Stomach (tissue), 9 donors: ENCODE measurements around the gene TNFRSF25. TPM values are rescaled to one million over a fixed set of nuclear protein-coding genes. Genes with fewer than 3 reads are reported as not detected.

Experiments used
- DNase-seq, 2 donors: peaks; one replicate each; pipeline versions ENCODE4 v3.0.0 to v3.0.0-alpha.2; 2013 to 2019
- H3K27ac ChIP-seq, 5 donors: fragments of 200-600 bp in 4 of 5; sonication (generic) in 4 of 5; one replicate each; pipeline ENCODE4 v1.5.1; 2013 to 2019; ENCODE audit warnings: mild to moderate bottlenecking in 1 of 5, moderate library complexity in 1 of 5
- H3K27me3 ChIP-seq, 3 donors: fragments of 200-600 bp; sonication (generic); one replicate each; pipeline ENCODE4 v1.5.1; 2017 to 2019; ENCODE audit warnings: mixed run types in 1 of 3
- H3K36me3 ChIP-seq, 4 donors: fragments of 200-600 bp; sonication (generic); 1 replicate in 3 of 4; 2 replicates in 1 of 4; pipeline ENCODE4 v1.5.1; 2016 to 2019
- H3K4me1 ChIP-seq, 4 donors: fragments of 200-600 bp; sonication (generic); one replicate each; pipeline ENCODE4 v1.5.1; 2016 to 2019
- H3K4me3 ChIP-seq, 4 donors: fragments of 200-600 bp; sonication (generic) in 3 of 4; one replicate each; pipeline ENCODE4 v1.5.1; 2016 to 2019; ENCODE audit warnings: mild to moderate bottlenecking in 1 of 4
- H3K9me3 ChIP-seq, 4 donors: fragments of 200-600 bp; sonication (generic); one replicate each; pipeline ENCODE4 v1.5.1; 2016 to 2019
- CTCF ChIP-seq, 7 experiments: fragments of 450-650 bp in 4 of 7; fragments of 200-600 bp in 3 of 7; sonication (generic) in 3 of 7; IDR thresholded peaks; one replicate each; pipeline ENCODE4 v1.5.1; 2016 to 2019; ENCODE audit warnings: antibody characterized with exemption in 7 of 7, control low read depth in 2 of 7, mild to moderate bottlenecking in 1 of 7
- EP300 ChIP-seq: sonication (generic); formaldehyde crosslinking; IDR thresholded peaks from one replicate; pipeline ENCODE4 v1.6.1; 2017; ENCODE audit warnings: antibody characterized with exemption
- POLR2A ChIP-seq, 4 donors: fragments of 450-650 bp; IDR thresholded peaks; one replicate each; pipeline ENCODE4 v1.6.1; 2016; ENCODE audit warnings: antibody characterized with exemption in 4 of 4, control low read depth in 2 of 4, mild to moderate bottlenecking in 1 of 4, moderate library complexity in 1 of 4
- POLR2AphosphoS5 ChIP-seq, 3 donors: sonication (generic); formaldehyde crosslinking; IDR thresholded peaks; one replicate each; pipeline ENCODE4 v1.6.1; 2016; ENCODE audit warnings: antibody characterized with exemption in 3 of 3
- WGBS, 5 donors: extraction: QIAGEN DNeasy Blood & Tissue Kit in 3 of 5; methylation state at CpG; one replicate each; pipeline versions ENCODE4 v1.1.5 to v1.1.7; 2013 to 2018; 5-methylcytosine and 5-hydroxymethylcytosine counted together
- intact Hi-C: fragments of 100-400 bp; cut with DNase I; formaldehyde crosslinking; loops from one replicate; pipeline ENCODE4 v1.15.1; 2023; ENCODE audit warnings: low total_unique reads
- polyA plus RNA-seq, 3 donors: library from polyadenylated mRNA; stranded (reverse); fragments of 200-250 nt; gene quantifications; one replicate each; pipeline ENCODE4 v1.2.3, GENCODE V29; 2013
- total RNA-seq, 5 donors: library from RNA; depleted of rRNA; stranded (reverse); fragments of >200 nt; gene quantifications; one replicate each; pipeline versions ENCODE4 v1.1.0 to v1.2.3, GENCODE V29; 2014 to 2016
- donor health status: healthy with polysubstance abuse.
- donor health status: Bipolar disorder and iron deficiency.
- donor health status: healthy.

The TNFRSF25 gene
- total and polyA plus RNA-seq, 8 donors, result 2.7 to 215 (median 15.2) TPM

DNA sequence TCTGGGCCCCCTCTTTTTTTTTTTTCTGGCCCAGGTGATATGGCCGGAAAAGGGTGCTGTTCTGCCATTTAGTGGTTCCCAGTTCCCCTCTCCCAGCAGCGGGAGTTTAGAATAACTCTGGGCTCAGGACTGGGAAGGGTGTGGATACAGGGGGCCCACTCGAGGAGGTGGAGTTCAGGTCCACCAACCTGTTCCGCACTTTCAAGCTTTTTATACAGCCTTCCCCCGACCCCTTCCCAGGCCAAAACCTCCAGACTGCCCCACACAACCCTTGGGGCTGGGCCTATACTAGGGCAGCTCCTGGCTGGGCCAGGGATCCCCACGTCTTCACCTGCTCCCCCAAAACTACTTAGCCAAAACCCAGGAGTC, 25.1 kb upstream of the TNFRSF25 start:
- 23 to 33% (median 26%) methylated on average over 6 of the region's 6 CpGs for WGBS, 5 donors
- H3K4me1 ChIP-seq, result peaks cover 16 to 52% (median 41%) of the 10 kb centered on the region in 4 donors
- intact Hi-C loops, result no loop called here
- H3K4me3 ChIP-seq, result peak overlapping the region; percentile 65 to 84 (median 68)
- H3K36me3 ChIP-seq, result no peaks in the 10 kb centered on the region
- H3K27ac ChIP-seq, result peak overlapping the region; percentile 77 to 88 (median 84)
- TF ChIP-seq POLR2AphosphoS5 (IDR thresholded peaks at IDR 0.05) (no peak), POLR2A (IDR thresholded peaks at IDR 0.05) (no peak), EP300 (no peak), CTCF (IDR thresholded peaks at IDR 0.05) (no peak)
- H3K27me3 ChIP-seq, result peaks cover 0 to 32% (median 16%) of the 10 kb centered on the region in 3 donors
- H3K9me3 ChIP-seq, result no peaks in the 10 kb centered on the region
- DNase-seq, result no peak

DNA sequence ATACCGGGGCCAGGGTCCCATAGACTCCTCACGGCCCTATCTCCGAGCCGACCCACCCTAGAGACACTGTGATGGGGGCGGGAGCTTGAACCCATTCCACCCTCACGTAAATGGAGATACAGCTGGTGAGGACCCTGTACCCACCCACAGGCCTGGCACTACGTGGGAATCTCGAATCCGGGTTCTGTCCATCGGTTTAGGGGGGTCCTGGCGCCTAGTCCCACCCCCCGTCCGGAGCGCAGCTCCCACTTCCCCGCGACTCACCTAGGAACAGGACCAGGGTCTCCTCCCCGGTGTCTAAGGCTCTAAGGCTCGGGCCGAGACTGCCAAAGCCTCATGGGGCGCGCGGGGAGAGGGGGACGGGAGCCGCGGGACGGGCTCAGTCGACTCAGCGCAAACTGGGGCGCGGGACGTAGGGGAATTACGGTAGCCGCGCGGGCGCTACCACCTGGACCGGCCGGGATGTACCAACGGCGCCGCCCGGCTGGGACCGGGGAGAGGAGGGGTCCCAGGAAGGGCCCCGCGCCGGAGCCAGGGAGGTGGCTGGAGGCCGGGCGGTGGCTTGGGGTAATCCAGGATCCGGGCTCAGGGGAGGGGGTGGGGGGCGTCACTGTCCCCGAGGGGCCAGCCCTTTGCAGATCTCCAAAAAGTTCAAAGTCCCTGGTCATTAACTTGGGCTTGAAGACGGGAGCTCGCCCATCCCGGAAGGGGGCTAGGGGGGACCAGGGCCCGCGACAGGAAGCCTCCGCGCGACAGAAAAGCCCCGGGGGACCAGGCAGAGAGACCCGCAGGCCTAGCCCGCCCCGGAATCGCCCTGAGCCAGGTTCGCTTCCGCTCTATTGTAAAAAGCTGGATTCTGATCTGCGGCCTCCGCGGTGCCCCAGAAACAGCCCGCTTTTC, 24.5 kb upstream of the TNFRSF25 start:
- no peaks in the 10 kb centered on the region for H3K9me3 ChIP-seq
- peaks cover 0 to 38% (median 22%) of the 10 kb centered on the region in 3 donors for H3K27me3 ChIP-seq
- H3K27ac ChIP-seq, result peak overlapping the region; percentile 77 to 88 (median 84)
- H3K36me3 ChIP-seq, result no peaks in the 10 kb centered on the region
- H3K4me3 ChIP-seq, result peak overlapping the region; percentile 65 to 84 (median 68)
- intact Hi-C loops, result no loop called here
- peak; percentile 80 to 91 for DNase-seq
- H3K4me1 ChIP-seq, result peaks cover 23 to 57% (median 44%) of the 10 kb centered on the region in 4 donors
- 1 to 2% (median 1%) methylated on average over 47 to 70 of the region's 70 CpGs for WGBS, 5 donors
- TF ChIP-seq EP300 (no peak), CTCF (IDR thresholded peaks at IDR 0.05) (peak in 1 of 7 experiments; percentile 2), POLR2AphosphoS5 (IDR thresholded peaks at IDR 0.05) (peak in 1 of 3 donors; percentile 15), POLR2A (IDR thresholded peaks at IDR 0.05) (no peak)

DNA sequence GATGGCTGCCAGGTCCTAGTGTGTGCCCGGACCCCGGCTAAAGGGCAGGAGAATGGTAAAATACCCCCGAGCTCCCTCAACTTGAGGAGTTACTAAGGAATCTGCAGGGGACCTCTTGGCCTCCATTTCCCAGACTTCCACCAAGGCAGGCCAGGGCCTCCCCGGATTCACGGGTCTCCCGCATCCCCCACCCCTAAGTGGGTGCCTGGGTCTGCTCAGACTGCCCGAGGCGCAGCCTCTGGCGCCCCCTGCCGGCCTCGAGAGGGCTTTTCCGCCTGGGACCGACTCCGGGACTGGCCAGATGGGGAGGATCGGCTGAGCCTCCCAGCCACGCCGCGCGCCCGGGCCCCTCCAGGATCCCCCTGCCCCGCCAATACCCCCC, 23.8 kb upstream of the TNFRSF25 start:
- no peaks in the 10 kb centered on the region for H3K9me3 ChIP-seq
- H3K27ac ChIP-seq, result peak overlapping the region in 4 of 5 donors; percentile 83 to 88 (median 86)
- peaks cover 0 to 44% (median 29%) of the 10 kb centered on the region in 3 donors for H3K27me3 ChIP-seq
- H3K4me3 ChIP-seq, result peak overlapping the region; percentile 65 to 84 (median 68)
- WGBS, 5 donors, result 0 to 21% (median 12%) methylated on average over 1 to 21 of the region's 21 CpGs
- peak; percentile 79 to 93 for DNase-seq
- intact Hi-C loops, result loop anchor here (5.0 kb wide), 1 partner anchor 158 kb away; no protein-coding TSS in a partner anchor
- peak in 5 of 7 experiments; percentile 70 to 92 (median 85) for TF ChIP-seq CTCF (IDR thresholded peaks at IDR 0.05)
- no peak for TF ChIP-seq EP300
- H3K36me3 ChIP-seq, result no peaks in the 10 kb centered on the region
- H3K4me1 ChIP-seq, result peaks cover 29 to 64% (median 49%) of the 10 kb centered on the region in 4 donors

- TF ChIP-seq POLR2AphosphoS5 (IDR thresholded peaks at IDR 0.05), result no peak
- no peak for TF ChIP-seq CTCF (IDR thresholded peaks at IDR 0.05)
- no peak for TF ChIP-seq POLR2A (IDR thresholded peaks at IDR 0.05)
- TF ChIP-seq EP300, result no peak
- Histone ChIP-seq H3K4me1 (peaks cover 30 to 68% (median 53%) of the 10 kb centered on the region in 4 donors), H3K27ac (no peak overlapping the region), H3K36me3 (no peaks in the 10 kb centered on the region), H3K4me3 (no peak overlapping the region), H3K9me3 (no peaks in the 10 kb centered on the region), H3K27me3 (peaks cover 0 to 48% (median 33%) of the 10 kb centered on the region in 3 donors)
- intact Hi-C loops, result loop anchor here (5.0 kb wide), 1 partner anchor 158 kb away; no protein-coding TSS in a partner anchor
- 61 to 72% (median 62%) methylated on average over 3 to 9 of the region's 9 CpGs for WGBS, 5 donors
- no peak for DNase-seq
Measured at GRCh38 chr1:6489383-6489765, 23.4 kb upstream of the TNFRSF25 start.
